ENCODE measurements around the gene ZW10.

- TF ChIP-seq CTCF (conservative IDR thresholded peaks at IDR 0.05) (no peak), EZH2 (IDR thresholded peaks at IDR 0.05; ENCODE audit: low read depth) (no peak)
Observed at GRCh38 chr11:113771964-113772363, 1.5 kb downstream of the ZW10 start.

Measured in PC-9 (cell line).